GM15510 (cell line): ENCODE measurements around the gene STXBP2.

Experiments
- POLR2A ChIP-seq: IDR thresholded peaks from 3 replicates; pipeline ENCODE4 v1.6.1; 2011; ENCODE audit warnings: borderline replicate concordance; ENCODE audit not compliant: insufficient read length; ENCODE audit errors: extremely low read depth

The STXBP2 gene

DNA sequence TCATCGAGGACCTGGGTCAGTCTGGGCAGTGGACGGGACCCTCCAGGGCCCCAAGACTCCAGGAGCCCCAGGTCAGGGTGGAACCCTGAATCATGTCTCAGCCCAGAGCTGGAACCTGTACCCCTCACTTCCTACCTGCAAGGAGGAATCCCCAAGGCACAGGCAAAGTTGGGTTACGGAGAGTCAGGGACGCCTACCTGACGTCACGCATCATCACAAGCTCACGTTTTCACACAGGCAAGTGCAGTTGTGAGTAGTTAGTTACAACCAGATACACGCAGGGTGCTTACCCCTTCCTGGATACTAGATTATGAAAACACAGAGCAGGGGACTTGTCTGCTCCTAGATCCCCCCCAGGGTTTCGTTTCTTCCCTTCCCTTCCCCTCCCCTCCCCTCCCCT is 33.9 kb downstream of the STXBP2 start:
- no peak for TF ChIP-seq POLR2A

DNA sequence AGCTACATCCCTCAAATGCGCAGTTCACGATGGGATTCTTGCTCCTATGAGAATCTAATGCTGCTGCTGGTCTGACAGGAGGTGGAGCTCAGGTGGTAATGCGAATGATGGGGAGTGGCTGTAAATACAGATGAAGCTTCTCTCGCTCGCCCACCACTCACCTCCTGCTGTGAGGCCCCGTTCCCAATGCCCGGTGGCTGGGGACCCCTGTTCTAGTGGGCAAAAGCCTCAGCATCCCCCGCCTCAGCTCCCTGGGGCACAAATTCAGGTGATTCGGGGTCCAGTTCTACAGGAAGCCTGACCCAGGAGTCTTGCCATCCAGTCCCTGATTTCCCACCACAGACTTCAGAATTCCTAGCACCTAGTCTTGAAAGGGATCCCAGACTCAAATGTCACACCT is 35.6 kb downstream of the STXBP2 start:
- no peak for TF ChIP-seq POLR2A

DNA sequence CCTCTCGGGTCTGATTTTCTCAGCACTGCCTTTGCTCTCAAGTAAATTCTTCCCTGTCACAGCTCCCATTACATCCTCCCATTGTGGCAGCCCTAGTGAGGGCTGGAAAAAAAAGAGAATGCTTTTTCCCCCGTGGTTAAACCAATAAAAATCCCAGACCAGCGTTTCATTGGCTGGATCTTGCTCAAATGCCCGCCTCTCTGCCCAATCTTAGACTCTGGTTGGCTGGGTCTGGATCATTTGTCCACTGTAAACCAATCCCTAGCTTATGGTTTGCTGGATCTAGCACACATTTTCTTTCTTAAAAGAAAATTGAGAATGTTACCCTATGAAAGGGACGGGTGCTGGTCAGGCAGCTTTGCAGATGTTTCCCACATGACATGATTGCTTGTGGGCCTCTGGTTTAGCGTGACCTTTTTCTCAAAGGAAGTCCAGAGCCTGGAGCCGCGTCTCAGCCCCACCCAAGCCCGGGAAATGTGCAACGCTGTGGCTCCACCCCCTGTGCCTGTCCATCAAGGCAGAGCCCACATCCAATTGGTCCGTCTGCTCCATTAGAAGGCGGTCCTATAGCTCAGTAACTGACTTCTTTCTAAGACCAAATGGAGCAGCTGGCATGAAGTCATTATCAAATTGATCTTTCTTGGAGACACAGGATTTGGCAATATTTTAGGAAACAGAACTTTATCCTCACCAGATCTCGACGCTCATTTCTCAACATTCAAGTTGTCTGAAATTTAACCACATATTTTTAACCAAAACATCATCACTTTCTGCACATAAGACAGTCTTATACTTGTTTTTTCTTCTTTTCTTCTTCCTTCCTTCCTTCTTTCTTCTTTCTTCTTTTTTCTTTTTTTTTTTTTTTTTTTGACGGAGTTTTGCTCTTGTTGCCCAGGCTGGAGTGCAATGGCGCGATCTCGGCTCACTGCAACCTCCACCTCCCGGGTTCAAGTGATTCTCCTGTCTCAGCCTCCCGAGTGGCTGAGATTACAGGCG is 37.4 kb downstream of the STXBP2 start:
- no peak for TF ChIP-seq POLR2A

DNA sequence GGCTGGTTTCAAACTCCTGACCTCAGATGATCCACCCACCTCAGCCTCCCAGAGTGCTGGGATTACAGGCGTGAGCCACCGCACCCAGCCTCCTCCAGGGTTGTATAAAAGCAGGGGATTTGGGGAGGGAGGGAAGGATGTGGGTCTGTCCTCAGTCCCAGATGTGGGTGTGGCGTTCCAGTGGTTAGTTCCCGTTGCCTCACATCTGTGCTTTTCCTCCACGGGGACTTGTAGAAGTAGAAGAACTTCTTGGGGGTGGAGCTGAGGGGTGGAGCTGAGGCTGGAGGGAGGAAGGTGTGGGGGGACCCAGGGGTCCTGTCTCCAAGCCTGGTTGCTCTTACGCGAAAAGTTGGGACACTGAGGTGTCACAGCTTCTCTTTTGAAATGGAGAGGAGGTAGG is 39.5 kb downstream of the STXBP2 start:
- TF ChIP-seq POLR2A = no peak

DNA sequence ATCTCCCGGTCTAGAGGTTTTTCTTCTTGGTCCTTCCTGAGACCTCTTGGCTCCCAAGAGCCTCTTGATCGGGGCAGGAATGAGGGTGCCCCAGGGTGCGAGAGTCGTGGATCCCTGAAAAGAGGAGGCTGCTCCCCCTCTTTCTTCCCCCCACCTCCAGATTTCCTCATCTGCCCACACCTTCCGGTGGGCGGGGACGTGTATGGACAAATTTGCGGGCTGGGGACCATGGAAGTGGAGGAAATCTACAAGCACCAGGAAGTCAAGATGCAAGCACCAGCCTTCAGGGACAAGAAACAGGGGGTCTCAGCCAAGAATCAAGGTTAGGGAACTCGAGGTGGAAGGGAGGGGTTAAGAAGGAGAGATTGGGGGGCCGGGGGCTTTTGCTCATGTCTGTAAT is 39.9 kb downstream of the STXBP2 start, which contains the start of gene MCEMP1:
Gene MCEMP1 (plus strand): TSS at position 237 of the 400 bp plus-strand sequence. CDS start 31 bp downstream, at position 268.
- no peak for TF ChIP-seq POLR2A

DNA sequence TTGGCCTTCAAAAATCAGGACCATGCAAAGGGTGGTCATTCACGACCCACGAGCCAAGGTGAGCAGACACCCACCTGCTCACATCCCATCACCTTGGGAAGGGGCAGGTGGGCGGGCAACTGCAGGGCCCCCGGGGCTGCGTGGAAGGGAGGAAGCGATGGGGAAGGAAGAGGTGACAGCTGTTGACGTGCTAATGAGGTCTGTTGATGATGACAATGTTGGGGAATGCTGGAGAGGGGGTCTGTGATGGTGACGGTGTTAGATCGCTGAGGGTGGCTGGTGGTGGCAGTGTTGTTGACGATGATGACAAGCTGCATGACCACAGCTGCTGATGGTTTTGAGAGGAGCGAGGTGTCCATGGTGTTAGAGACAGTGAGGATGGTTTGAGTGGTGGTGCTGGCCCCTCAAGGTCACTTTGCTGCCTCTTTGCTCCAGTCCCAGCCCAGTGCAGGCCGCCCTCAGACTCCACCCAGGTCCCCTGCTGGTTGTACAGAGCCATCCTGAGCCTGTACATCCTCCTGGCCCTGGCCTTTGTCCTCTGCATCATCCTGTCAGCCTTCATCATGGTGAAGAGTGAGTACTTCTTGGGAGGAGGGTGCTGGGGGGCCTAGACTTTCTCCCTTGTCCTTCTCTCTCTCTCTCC is 40.9 kb downstream of the STXBP2 start:
- no peak for TF ChIP-seq POLR2A

DNA sequence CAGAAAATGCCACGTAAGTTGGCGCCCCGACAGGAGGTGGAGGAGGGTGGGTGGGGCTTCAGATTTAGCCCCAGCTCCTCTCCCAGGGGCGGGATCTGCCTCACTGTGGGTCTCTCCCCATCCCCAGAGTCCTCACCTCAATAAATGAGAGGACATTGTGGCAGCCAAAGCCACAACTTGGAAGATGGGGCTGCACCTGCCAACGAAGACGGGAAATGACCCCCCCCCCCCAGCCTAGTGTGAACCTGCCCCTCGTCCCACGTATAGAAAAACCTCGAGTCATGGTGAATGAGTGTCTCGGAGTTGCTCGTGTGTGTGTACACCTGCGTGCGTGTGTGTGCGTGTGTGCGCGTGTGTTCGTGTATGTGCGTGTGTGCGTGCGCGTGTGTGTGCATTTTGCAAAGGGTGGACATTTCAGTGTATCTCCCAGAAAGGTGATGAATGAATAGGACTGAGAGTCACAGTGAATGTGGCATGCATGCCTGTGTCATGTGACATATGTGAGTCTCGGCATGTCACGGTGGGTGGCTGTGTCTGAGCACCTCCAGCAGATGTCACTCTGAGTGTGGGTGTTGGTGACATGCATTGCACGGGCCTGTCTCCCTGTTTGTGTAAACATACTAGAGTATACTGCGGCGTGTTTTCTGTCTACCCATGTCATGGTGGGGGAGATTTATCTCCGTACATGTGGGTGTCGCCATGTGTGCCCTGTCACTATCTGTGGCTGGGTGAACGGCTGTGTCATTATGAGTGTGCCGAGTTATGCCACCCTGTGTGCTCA is 42.3 kb downstream of the STXBP2 start:
- TF ChIP-seq POLR2A = no peak

DNA sequence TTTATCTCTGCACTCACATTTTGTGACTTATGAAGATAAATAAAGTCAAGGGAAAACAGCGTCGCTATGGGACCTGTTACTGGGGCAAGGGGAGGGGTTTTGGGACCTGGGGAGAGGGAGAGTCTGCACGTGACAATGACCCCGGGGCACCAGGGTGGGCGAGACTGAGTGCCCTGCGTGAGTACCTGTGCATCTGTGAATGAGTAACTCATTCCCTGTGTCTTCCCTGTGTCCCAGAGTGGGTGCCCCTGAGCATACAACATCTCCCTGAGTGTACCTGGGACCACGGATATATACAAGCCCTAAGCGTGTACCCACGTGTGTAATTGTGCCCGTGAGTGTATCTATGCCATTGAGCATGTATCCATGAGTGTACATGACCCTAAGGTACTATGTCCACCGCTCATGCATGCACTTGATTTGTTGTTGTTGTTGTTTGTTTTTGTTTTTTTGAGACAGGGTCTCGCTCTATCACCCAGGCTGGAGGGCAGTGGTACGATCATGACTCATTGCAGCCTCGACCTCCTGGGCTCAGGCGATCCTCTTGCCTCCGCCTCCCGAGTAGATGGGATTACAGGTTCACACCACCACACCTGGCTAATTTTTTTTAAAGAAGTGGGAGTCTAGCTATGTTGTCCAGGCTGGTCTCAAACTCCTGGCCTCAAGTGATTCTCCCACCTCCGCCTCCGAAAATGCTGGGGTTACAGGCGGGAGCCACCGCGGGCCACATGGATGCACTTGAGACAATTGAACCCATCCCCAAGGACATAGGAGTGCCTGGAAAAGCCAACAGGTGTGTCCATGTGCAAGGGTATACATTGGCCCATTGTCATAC is 43.1 kb downstream of the STXBP2 start:
- TF ChIP-seq POLR2A = no peak

DNA sequence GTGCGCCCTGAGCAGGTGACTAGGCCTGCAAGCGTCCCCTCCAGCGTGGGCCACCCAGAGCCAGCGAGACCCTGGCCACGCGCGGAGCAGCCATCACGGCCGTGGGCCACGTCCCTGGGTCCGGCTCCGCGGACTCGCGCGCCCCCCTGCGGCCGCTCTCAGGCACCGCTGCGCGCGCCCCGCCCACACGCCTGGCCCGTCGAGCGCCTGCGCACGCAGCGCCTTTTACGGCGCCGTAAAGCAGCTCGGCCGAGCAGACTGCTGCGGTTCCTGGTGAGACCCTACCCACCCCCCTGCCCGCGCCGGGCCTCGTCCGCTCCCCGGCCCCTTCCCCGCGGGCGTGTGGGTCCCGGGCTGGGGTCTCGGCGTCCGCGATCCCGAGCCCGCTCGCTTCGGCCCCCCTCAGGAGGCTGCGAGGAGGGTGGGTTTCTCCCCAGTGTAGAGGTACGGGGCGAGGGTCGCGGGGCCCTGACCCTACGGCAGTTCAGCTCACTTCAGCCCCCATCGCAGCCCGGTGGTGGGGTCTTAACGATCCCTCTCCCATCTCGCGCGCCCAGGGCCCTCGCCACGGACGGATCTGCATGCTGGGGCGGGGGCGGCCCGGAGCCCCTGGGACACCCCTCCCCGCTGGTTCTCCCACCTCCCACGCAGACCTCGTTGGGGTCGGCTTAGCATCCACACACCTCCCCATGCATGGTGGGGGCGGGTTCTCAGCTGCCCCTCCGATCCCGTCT is 43.9 kb downstream of the STXBP2 start, which contains the start of gene TRAPPC5:
Gene TRAPPC5 (plus strand): TSS at position 228 of the 734 bp plus-strand sequence. CDS start 1,421 bp downstream, outside the sequence.
- peak; percentile 55 for TF ChIP-seq POLR2A

DNA sequence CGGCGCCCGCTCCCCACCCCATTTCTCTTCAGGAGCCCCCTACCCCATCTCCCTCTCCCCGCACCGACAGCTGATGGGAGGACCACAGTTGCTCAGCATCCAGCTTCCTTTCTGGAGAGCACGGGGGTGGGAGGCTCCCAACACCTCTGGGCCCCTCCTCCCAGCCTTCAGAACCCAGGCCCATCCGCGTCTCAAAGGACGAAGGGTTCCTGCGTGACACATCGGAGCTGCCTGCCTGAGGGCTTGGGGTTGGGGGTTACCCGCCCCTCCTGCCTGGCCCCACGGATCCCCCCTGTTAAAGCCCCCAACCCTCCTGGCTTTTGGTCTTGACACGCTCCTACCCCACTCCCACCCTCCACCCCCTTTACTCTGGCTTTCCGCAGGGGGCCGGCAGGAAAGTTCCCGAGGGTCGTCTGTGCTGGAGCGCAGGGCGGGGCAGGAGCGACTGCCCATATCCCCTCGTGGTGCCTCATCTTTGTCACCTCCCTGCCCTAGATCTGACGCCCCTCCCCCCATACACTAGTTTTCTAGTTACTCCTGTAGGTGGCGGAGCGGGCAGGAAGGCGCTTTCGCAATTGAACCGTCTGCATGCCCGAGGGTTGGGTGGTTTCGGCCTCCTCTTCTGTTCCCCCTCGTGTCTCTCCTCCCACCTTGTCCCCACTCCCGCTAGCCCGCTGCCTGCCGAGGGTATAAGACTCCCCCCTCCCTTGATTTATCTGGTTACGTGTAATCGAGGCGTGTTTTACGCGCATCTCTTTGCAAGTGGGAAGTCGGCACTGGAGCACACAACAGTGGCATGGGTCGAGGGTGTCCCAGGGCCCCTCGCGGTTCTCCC is 44.6 kb downstream of the STXBP2 start:
- TF ChIP-seq POLR2A = peak; percentile 31

DNA sequence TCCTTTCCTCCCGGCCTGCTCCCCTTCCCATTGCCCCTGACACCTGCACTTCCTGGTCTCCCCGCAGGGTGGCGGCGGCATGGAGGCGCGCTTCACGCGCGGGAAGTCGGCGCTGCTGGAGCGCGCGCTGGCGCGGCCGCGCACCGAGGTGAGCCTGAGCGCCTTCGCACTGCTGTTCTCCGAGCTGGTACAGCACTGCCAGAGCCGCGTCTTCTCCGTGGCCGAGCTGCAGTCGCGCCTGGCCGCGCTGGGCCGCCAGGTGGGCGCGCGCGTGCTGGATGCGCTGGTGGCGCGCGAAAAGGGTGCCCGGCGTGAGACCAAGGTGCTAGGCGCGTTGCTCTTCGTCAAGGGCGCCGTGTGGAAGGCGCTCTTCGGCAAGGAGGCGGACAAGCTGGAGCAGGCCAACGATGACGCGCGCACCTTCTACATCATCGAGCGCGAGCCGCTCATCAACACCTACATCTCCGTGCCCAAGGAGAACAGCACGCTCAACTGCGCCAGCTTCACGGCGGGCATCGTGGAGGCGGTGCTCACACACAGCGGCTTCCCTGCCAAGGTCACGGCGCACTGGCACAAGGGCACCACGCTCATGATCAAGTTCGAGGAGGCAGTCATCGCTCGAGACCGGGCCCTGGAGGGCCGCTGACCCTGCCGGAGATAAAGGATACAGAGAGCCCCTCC is 45.4 kb downstream of the STXBP2 start:
- TF ChIP-seq POLR2A = no peak
